CD4-positive, alpha-beta T cell treated with Interferon gamma for 1 hour (primary cell): Measurements from ENCODE around the gene HS6ST3.

Experiments
- DNase-seq: peaks from one replicate; pipeline ENCODE4 v3.0.0-alpha.2; 2020

Gene HS6ST3

GRCh38 chr13:96858133-96858826 lies 768.4 kb downstream of the HS6ST3 start:
- no peak for DNase-seq

DNA sequence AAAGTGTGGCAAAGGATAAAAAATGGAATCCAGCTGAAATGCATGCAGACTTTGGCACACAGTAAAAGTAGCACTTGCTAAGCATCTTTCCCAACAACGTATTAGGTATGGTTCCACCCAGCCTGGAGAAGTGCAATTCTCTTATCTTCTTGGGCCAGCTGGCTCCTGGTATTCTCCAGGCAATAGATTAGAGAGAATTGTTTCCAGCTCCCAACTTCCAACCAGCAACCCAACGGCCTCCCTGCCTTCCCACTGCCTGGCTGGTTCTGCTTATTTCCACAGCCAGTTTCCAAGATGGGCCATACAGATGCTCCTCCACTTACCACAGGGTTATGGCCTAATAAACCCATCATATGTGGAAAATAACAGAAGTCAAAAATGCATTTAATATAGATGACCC lies 771.0 kb downstream of the HS6ST3 start:
- no peak for DNase-seq

- DNase-seq, result no peak
These were observed 772.2 kb downstream of the HS6ST3 start for GRCh38 chr13:96862093-96862492.

DNA sequence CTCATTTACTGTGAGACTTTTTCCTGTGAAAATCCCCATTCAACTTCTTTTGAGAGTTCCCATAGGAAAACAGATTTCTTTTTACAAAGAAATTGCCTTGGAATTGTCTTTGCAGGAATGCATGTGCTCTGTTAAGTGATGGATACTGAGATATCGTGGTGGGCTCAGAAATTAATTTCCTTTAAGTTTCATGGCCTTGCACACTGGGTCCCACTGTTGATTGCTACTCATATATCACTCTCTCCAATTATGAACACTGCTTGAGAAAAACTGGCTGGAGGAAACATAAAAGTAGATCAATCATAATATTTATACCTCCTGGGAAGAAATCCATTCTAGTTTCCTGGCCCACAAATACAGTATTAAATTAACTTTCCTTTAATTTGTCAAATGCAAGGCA lies 773.1 kb downstream of the HS6ST3 start:
- DNase-seq, result no peak

- no peak for DNase-seq
These were observed 781.6 kb downstream of the HS6ST3 start for GRCh38 chr13:96871469-96871868.

GRCh38 chr13:96880419-96880818 lies 790.5 kb downstream of the HS6ST3 start:
- DNase-seq, result no peak
